H9 (cell line): Measurements from ENCODE around the gene BRCA2. TPM values are rescaled to one million over a fixed set of nuclear protein-coding genes. Genes with fewer than 3 reads are reported as not detected.

Experiments
- DNase-seq: peaks from one replicate; pipeline ENCODE4 v3.0.0-alpha.2; 2017
- H2AFZ ChIP-seq: one replicate; pipeline ENCODE4 v1.6.1; 2013; ENCODE audit warnings: mild to moderate bottlenecking, low read length, control low read depth, moderate library complexity
- H2AK5ac ChIP-seq: 2 replicates; pipeline ENCODE4 v1.6.1; 2013; ENCODE audit warnings: low read length, control low read depth, mixed read lengths; ENCODE audit not compliant: insufficient read length
- H2BK120ac ChIP-seq: one replicate; pipeline ENCODE4 v1.6.1; 2013; ENCODE audit warnings: low read depth, mild to moderate bottlenecking, low read length, control low read depth, inconsistent platforms; ENCODE audit not compliant: poor library complexity, severe bottlenecking
- H2BK12ac ChIP-seq: 2 replicates; pipeline ENCODE4 v1.6.1; 2013; ENCODE audit warnings: low read length, control low read depth, mixed read lengths, low read depth; ENCODE audit not compliant: insufficient read length
- H2BK15ac ChIP-seq: 2 replicates; pipeline ENCODE4 v1.6.1; 2013; ENCODE audit warnings: low read depth, low read length, control low read depth
- H2BK20ac ChIP-seq: one replicate; pipeline ENCODE4 v1.6.1; 2013; ENCODE audit warnings: low read depth, mild to moderate bottlenecking, low read length, control low read depth, inconsistent platforms; ENCODE audit not compliant: poor library complexity, severe bottlenecking
- H2BK5ac ChIP-seq: 2 replicates; pipeline ENCODE4 v1.6.1; 2013; ENCODE audit warnings: low read length, control low read depth, mixed read lengths; ENCODE audit not compliant: insufficient read length
- H3K14ac ChIP-seq: 2 replicates; pipeline ENCODE4 v1.6.1; 2013; ENCODE audit warnings: low read length, control low read depth; ENCODE audit not compliant: insufficient read depth
- H3K18ac ChIP-seq: 2 replicates; pipeline ENCODE4 v1.6.1; 2013; ENCODE audit warnings: low read depth, mild to moderate bottlenecking, mixed read lengths, low read length, control low read depth; ENCODE audit not compliant: insufficient read length
- H3K23ac ChIP-seq: 2 replicates; pipeline ENCODE4 v1.6.1; 2013; ENCODE audit warnings: low read length, control low read depth, mixed read lengths, low read depth; ENCODE audit not compliant: insufficient read length
- H3K23me2 ChIP-seq: 2 replicates; pipeline ENCODE4 v1.6.1; 2013; ENCODE audit warnings: low read depth, mild to moderate bottlenecking, mixed read lengths, low read length, control low read depth; ENCODE audit not compliant: insufficient read length, poor library complexity, severe bottlenecking
- H3K27ac ChIP-seq: 2 replicates; pipeline ENCODE4 v1.5.1; 2013; ENCODE audit warnings: low read length, control low read depth, mixed read lengths, low read depth; ENCODE audit not compliant: insufficient read length
- H3K27me3 ChIP-seq: 2 replicates; pipeline ENCODE4 v1.6.1; 2013; ENCODE audit warnings: low read length, control low read depth, inconsistent platforms; ENCODE audit not compliant: insufficient read depth
- H3K4ac ChIP-seq: 2 replicates; pipeline ENCODE4 v1.6.1; 2013; ENCODE audit warnings: low read depth, mild to moderate bottlenecking, control low read depth, inconsistent platforms, low read length, moderate library complexity
- H3K4me1 ChIP-seq: 2 replicates; pipeline ENCODE4 v1.6.1; 2013; ENCODE audit warnings: low read length, control low read depth, inconsistent platforms; ENCODE audit not compliant: insufficient read depth
- H3K4me2 ChIP-seq: 2 replicates; pipeline ENCODE4 v1.6.1; 2013; ENCODE audit warnings: low read length, control low read depth, mixed read lengths; ENCODE audit not compliant: insufficient read length, insufficient read depth
- H3K56ac ChIP-seq: 2 replicates; pipeline ENCODE4 v1.6.1; 2013; ENCODE audit warnings: low read depth, mild to moderate bottlenecking, mixed read lengths, low read length, control low read depth; ENCODE audit not compliant: insufficient read length
- H3K79me1 ChIP-seq: 2 replicates; pipeline ENCODE4 v1.6.1; 2013; ENCODE audit warnings: low read depth, mild to moderate bottlenecking, moderate library complexity, low read length, control low read depth, inconsistent platforms; ENCODE audit not compliant: insufficient read depth, poor library complexity, severe bottlenecking
- H3K79me2 ChIP-seq: 2 replicates; pipeline ENCODE4 v1.6.1; 2013; ENCODE audit warnings: low read length, control low read depth, inconsistent platforms; ENCODE audit not compliant: insufficient read depth
- H3K9ac ChIP-seq: 2 replicates; pipeline ENCODE4 v1.6.1; 2013; ENCODE audit warnings: low read length, control low read depth, mixed read lengths; ENCODE audit not compliant: insufficient read length; ENCODE audit errors: extremely low read depth
- H3K9me3 ChIP-seq: one replicate; pipeline ENCODE4 v1.6.1; 2013; ENCODE audit warnings: low read depth, low read length, inconsistent platforms; ENCODE audit not compliant: control insufficient read depth
- H3T11ph ChIP-seq: one replicate; pipeline ENCODE4 v1.6.1; 2013; ENCODE audit warnings: mild to moderate bottlenecking, low read length, control low read depth, inconsistent platforms
- H4K20me1 ChIP-seq: one replicate; pipeline ENCODE4 v1.6.1; 2013; ENCODE audit not compliant: control insufficient read depth, insufficient read length, insufficient read depth
- H4K5ac ChIP-seq: 2 replicates; pipeline ENCODE4 v1.6.1; 2013; ENCODE audit warnings: low read depth, mild to moderate bottlenecking, mixed read lengths, low read length, control low read depth; ENCODE audit not compliant: insufficient read length
- H4K8ac ChIP-seq: replicated peaks from 2 replicates; pipeline ENCODE4 v1.6.1; 2013; ENCODE audit warnings: low read length, control low read depth, mixed read lengths, low read depth; ENCODE audit not compliant: insufficient read length
- H4K91ac ChIP-seq: 2 replicates; pipeline ENCODE4 v1.6.1; 2013; ENCODE audit warnings: low read depth, mild to moderate bottlenecking, moderate library complexity, mixed read lengths, low read length, control low read depth; ENCODE audit not compliant: insufficient read length
- H3K27ac Mint-ChIP-seq, 3 experiments: 2 replicates in 2 of 3; 3 replicates in 1 of 3; pipeline ENCODE4 v1.8.0; 2020 to 2021; ENCODE audit warnings: mixed read lengths in 3 of 3, mild to moderate bottlenecking in 1 of 3, moderate library complexity in 1 of 3
- H3K27me3 Mint-ChIP-seq: 2 replicates; pipeline ENCODE4 v1.8.0; 2021; ENCODE audit warnings: low read depth, mild to moderate bottlenecking, moderate library complexity, mixed read lengths
- H3K36me3 Mint-ChIP-seq, 3 experiments: 2 replicates in 2 of 3; 3 replicates in 1 of 3; pipeline ENCODE4 v1.8.0; 2020 to 2021; ENCODE audit warnings: low read depth in 3 of 3, mixed read lengths in 3 of 3; ENCODE audit not compliant: insufficient read depth in 1 of 3
- H3K4me1 Mint-ChIP-seq, 2 experiments: 2 replicates each; pipeline ENCODE4 v1.8.0; 2020; ENCODE audit warnings: mixed read lengths in 2 of 2
- H3K4me3 Mint-ChIP-seq, 2 experiments: 2 replicates in 1 of 2; 3 replicates in 1 of 2; pipeline ENCODE4 v1.8.0; 2020 to 2021; ENCODE audit warnings: mild to moderate bottlenecking in 2 of 2, mixed read lengths in 2 of 2, moderate library complexity in 1 of 2
- H3K9me3 Mint-ChIP-seq, 2 experiments: 2 replicates in 1 of 2; 3 replicates in 1 of 2; pipeline ENCODE4 v1.8.0; 2020; ENCODE audit warnings: mild to moderate bottlenecking in 2 of 2, mixed read lengths in 2 of 2, moderate library complexity in 1 of 2
- CTCF ChIP-seq: fragments of 200-600 bp; sonication (generic); conservative IDR thresholded peaks from 3 replicates; pipeline ENCODE4 v1.8.0; 2021; ENCODE audit warnings: antibody characterized with exemption, mild to moderate bottlenecking
- WGBS: extraction: QIAGEN DNeasy Blood & Tissue Kit; methylation state at CpG from one replicate; pipeline ENCODE4 v1.1.7; 2013; ENCODE audit warnings: missing lambda C conversion rate, low lambda C conversion rate, mixed read lengths; ENCODE audit not compliant: insufficient read length; ENCODE audit errors: extremely low coverage; 5-methylcytosine and 5-hydroxymethylcytosine counted together
- total RNA-seq: library from RNA; stranded (reverse); gene quantifications from 2 replicates; pipeline ENCODE4 v1.2.1, GENCODE V29; 2021

The BRCA2 gene
- total RNA-seq, 1 experiment from 2014 or later = 17.0 TPM

DNA sequence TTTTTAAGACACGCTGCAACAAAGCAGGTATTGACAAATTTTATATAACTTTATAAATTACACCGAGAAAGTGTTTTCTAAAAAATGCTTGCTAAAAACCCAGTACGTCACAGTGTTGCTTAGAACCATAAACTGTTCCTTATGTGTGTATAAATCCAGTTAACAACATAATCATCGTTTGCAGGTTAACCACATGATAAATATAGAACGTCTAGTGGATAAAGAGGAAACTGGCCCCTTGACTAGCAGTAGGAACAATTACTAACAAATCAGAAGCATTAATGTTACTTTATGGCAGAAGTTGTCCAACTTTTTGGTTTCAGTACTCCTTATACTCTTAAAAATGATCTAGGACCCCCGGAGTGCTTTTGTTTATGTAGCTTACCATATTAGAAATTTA, 1.2 kb downstream of the BRCA2 start:
- H3K4me1 Mint-ChIP-seq = peaks cover 10% of the 10 kb centered on the region in 2 experiments; a peak in 3 of 4 replicates
- no peak overlapping the region for H2BK120ac ChIP-seq
- no peak overlapping the region for H4K5ac ChIP-seq
- no peaks in the 10 kb centered on the region for H3K79me2 ChIP-seq
- peak overlapping the region; percentile 88 to 89 for H3K4me3 Mint-ChIP-seq
- no peaks in the 10 kb centered on the region for H3K27me3 ChIP-seq
- H3K79me1 ChIP-seq = no peaks in the 10 kb centered on the region
- no peak overlapping the region for H2BK15ac ChIP-seq
- no peaks in the 10 kb centered on the region for H3K9me3 Mint-ChIP-seq
- no peaks in the 10 kb centered on the region for H3K27me3 Mint-ChIP-seq
- H3K4me1 ChIP-seq = no peaks in the 10 kb centered on the region
- no peak overlapping the region for H3K18ac ChIP-seq
- no peak overlapping the region for H3K23ac ChIP-seq
- no peak overlapping the region for H3K4ac ChIP-seq
- H3K9me3 ChIP-seq = no peaks in the 10 kb centered on the region
- TF ChIP-seq CTCF = no peak
- no peaks in the 10 kb centered on the region for H4K20me1 ChIP-seq
- H3K36me3 Mint-ChIP-seq = peaks cover 4 to 27% (median 14%) of the 10 kb centered on the region in 3 experiments; a peak in 6 of 7 replicates
- DNase-seq = no peak
- no peak overlapping the region for H2AFZ ChIP-seq
- peak overlapping the region in 1 of 3 experiments; percentile 99; a peak in 1 of 7 replicates for H3K27ac Mint-ChIP-seq
- H2BK12ac ChIP-seq = no peak overlapping the region
- peak overlapping the region; percentile 96 for H3K4me2 ChIP-seq
- peaks cover 10% of the 10 kb centered on the region for H3K23me2 ChIP-seq
- no peak overlapping the region for H2BK5ac ChIP-seq
- no peak overlapping the region for H2BK20ac ChIP-seq
- no peak overlapping the region for H3K14ac ChIP-seq
- H3K56ac ChIP-seq = no peak overlapping the region
- no CpG with 5 or more reads among the region's 6 CpGs for WGBS
- H4K91ac ChIP-seq = no peak overlapping the region
- peak overlapping the region; percentile 99 for H3K9ac ChIP-seq
- no peak overlapping the region for H2AK5ac ChIP-seq
- H3T11ph ChIP-seq = no peak overlapping the region
- H3K27ac ChIP-seq = no peak overlapping the region
- no peak overlapping the region for H4K8ac ChIP-seq
